Vagina (tissue), 2 donors: Measurements from ENCODE around the gene MFAP2. TPM values are rescaled to one million over a fixed set of nuclear protein-coding genes. Genes with fewer than 3 reads are reported as not detected.
"Not testable (repeated sequence)": the region's sequence is repeated elsewhere in the genome, so short reads cannot be mapped to it uniquely, and the experiment has no call there.

ENCODE experiments used
- DNase-seq, 2 donors: peaks; one replicate each; pipeline ENCODE4 v3.0.0-alpha.2; 2017; ENCODE audit errors: extremely low spot score in 2 of 2
- H3K27ac ChIP-seq: fragments of 200-600 bp; sonication (generic); one replicate; pipeline ENCODE4 v1.5.1; 2019
- H3K27me3 ChIP-seq: fragments of 200-600 bp; sonication (generic); one replicate; pipeline ENCODE4 v1.5.1; 2019
- H3K36me3 ChIP-seq, 2 donors: fragments of 200-600 bp; sonication (generic); one replicate each; pipeline ENCODE4 v1.5.1; 2017 to 2019
- H3K4me1 ChIP-seq: fragments of 200-600 bp; sonication (generic); one replicate; pipeline ENCODE4 v1.5.1; 2019
- H3K4me3 ChIP-seq, 2 donors: fragments of 200-600 bp; sonication (generic); 1 replicate in 1 of 2; 2 replicates in 1 of 2; pipeline ENCODE4 v1.5.1; 2016 to 2019
- H3K9me3 ChIP-seq: fragments of 200-600 bp; sonication (generic); one replicate; pipeline ENCODE4 v1.5.1; 2019
- CTCF ChIP-seq, 3 experiments: fragments of 450-650 bp in 2 of 3; fragments of 200-600 bp in 1 of 3; sonication (generic) in 1 of 3; IDR thresholded peaks; one replicate each; pipeline ENCODE4 v1.5.1; 2017 to 2019; ENCODE audit warnings: antibody characterized with exemption in 3 of 3, mild to moderate bottlenecking in 2 of 3, moderate library complexity in 2 of 3
- POLR2A ChIP-seq, 2 donors: fragments of 450-650 bp; IDR thresholded peaks; one replicate each; pipeline ENCODE4 v1.6.1; 2017; ENCODE audit warnings: antibody characterized with exemption in 2 of 2, mild to moderate bottlenecking in 2 of 2, moderate library complexity in 2 of 2
- POLR2AphosphoS5 ChIP-seq, 2 donors: sonication (generic); formaldehyde crosslinking; IDR thresholded peaks; one replicate each; pipeline ENCODE4 v1.9.0; 2017; ENCODE audit warnings: antibody characterized with exemption in 2 of 2, mild to moderate bottlenecking in 2 of 2, low read depth in 1 of 2; ENCODE audit not compliant: insufficient read depth in 1 of 2
- intact Hi-C: fragments of 100-400 bp; cut with DNase I; formaldehyde crosslinking; loops from one replicate; pipeline ENCODE4 v1.15.1; 2023
- total RNA-seq: library from RNA; depleted of rRNA; stranded (reverse); fragments of >200 nt; gene quantifications from one replicate; pipeline ENCODE4 v1.2.3, GENCODE V29; 2016

The MFAP2 gene
- total RNA-seq, 1 donor from 2014 or later, result 51.1 TPM

GRCh38 chr1:16931206-16931934 is 49.0 kb downstream of the MFAP2 start:
- intact Hi-C loops, H3K27me3 ChIP-seq, H3K4me1 ChIP-seq, H3K9me3 ChIP-seq, DNase-seq, H3K27ac ChIP-seq, H3K4me3 ChIP-seq: not testable (repeated sequence)
- H3K36me3 ChIP-seq, result peaks cover 0 to 22% of the 10 kb centered on the region in 2 donors

- H3K27ac ChIP-seq, H3K9me3 ChIP-seq, intact Hi-C loops, DNase-seq, H3K27me3 ChIP-seq, H3K4me3 ChIP-seq: not testable (repeated sequence)
- Histone ChIP-seq H3K4me1 (peaks cover 29% of the 10 kb centered on the region), H3K36me3 (peaks cover 0 to 12% of the 10 kb centered on the region in 2 donors)
Measured at GRCh38 chr1:16929146-16930041, 51.0 kb downstream of the MFAP2 start.

GRCh38 chr1:16927711-16928485 is 52.5 kb downstream of the MFAP2 start:
- TF ChIP-seq CTCF (IDR thresholded peaks at IDR 0.05), result no peak
- no peak for TF ChIP-seq POLR2A (IDR thresholded peaks at IDR 0.05)
- no peak for TF ChIP-seq POLR2AphosphoS5 (IDR thresholded peaks at IDR 0.05; ENCODE audit: insufficient read depth in 1 of 2, low read depth in 1 of 2)
- intact Hi-C loops, result no loop called here

GRCh38 chr1:16927256-16927655 is 53.2 kb downstream of the MFAP2 start:
- Histone ChIP-seq H3K9me3 (no peaks in the 10 kb centered on the region), H3K4me1 (peaks cover 35% of the 10 kb centered on the region), H3K27ac (no peak overlapping the region), H3K4me3 (no peak overlapping the region), H3K36me3 (no peaks in the 10 kb centered on the region), H3K27me3 (no peaks in the 10 kb centered on the region)
- intact Hi-C loops, result no loop called here
- DNase-seq, result no peak
- TF ChIP-seq POLR2AphosphoS5 (IDR thresholded peaks at IDR 0.05; ENCODE audit: insufficient read depth in 1 of 2, low read depth in 1 of 2) (no peak), CTCF (IDR thresholded peaks at IDR 0.05) (no peak), POLR2A (IDR thresholded peaks at IDR 0.05) (no peak)

More at GRCh38 chr1:16927711-16928485, 52.5 kb downstream of the MFAP2 start:
- H3K4me3 ChIP-seq, result no peak overlapping the region
- no peaks in the 10 kb centered on the region for H3K27me3 ChIP-seq
- no peak for DNase-seq
- H3K4me1 ChIP-seq, result peaks cover 33% of the 10 kb centered on the region
- H3K36me3 ChIP-seq, result peaks cover 0 to 4% of the 10 kb centered on the region in 2 donors
- H3K9me3 ChIP-seq, result no peaks in the 10 kb centered on the region
- no peak overlapping the region for H3K27ac ChIP-seq

- Histone ChIP-seq H3K36me3 (no peaks in the 10 kb centered on the region), H3K4me1 (peaks cover 41% of the 10 kb centered on the region), H3K9me3 (no peaks in the 10 kb centered on the region), H3K4me3 (no peak overlapping the region), H3K27ac (peak overlapping the region; percentile 6), H3K27me3 (no peaks in the 10 kb centered on the region)
- intact Hi-C loops, result no loop called here
- TF ChIP-seq CTCF (IDR thresholded peaks at IDR 0.05) (no peak), POLR2AphosphoS5 (IDR thresholded peaks at IDR 0.05; ENCODE audit: insufficient read depth in 1 of 2, low read depth in 1 of 2) (no peak), POLR2A (IDR thresholded peaks at IDR 0.05) (no peak)
- no peak for DNase-seq
Measured at GRCh38 chr1:16926491-16927073, 53.8 kb downstream of the MFAP2 start.
